ENCODE data around the gene TOR4A. TPM values are rescaled to one million over a fixed set of nuclear protein-coding genes. Genes with fewer than 3 reads are reported as not detected.

TOR4A gene
- total and polyA plus RNA-seq, 9 of the 15 experiments (the other 6 are each of a cell fraction or from before 2014, with no cell fraction given): 3.9 to 49.2 (median 8.8) TPM

GRCh38 chr9:137278061-137278701 is 655 bp downstream of the TOR4A start (continued):
- TF ChIP-seq MTA1 (IDR thresholded peaks at IDR 0.05; ENCODE audit: borderline replicate concordance) (no peak), ZFP36 (IDR thresholded peaks at IDR 0.05; ENCODE audit: low read depth, low read length, partially characterized antibody) (peak; percentile 90), ZBTB2 (IDR thresholded peaks at IDR 0.05) (no peak), RBM22 (IDR thresholded peaks at IDR 0.05; ENCODE audit: low read depth, low read length, poor library complexity, severe bottlenecking) (peak; percentile 8)
- TF ChIP-seq, protein P1, sequence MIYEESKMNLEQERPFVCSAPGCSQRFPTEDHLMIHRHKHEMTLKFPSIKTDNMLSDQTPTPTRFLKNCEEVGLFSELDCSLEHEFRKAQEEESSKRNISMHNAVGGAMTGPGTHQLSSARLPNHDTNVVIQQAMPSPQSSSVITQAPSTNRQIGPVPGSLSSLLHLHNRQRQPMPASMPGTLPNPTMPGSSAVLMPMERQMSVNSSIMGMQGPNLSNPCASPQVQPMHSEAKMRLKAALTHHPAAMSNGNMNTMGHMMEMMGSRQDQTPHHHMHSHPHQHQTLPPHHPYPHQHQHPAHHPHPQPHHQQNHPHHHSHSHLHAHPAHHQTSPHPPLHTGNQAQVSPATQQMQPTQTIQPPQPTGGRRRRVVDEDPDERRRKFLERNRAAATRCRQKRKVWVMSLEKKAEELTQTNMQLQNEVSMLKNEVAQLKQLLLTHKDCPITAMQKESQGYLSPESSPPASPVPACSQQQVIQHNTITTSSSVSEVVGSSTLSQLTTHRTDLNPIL (CRISPR knock-in tag; IDR thresholded peaks at IDR 0.05): no peak
